Embryonic facial prominence (tissue), 1 donor: ENCODE measurements around the gene FOXK1.
"Not testable (repeated sequence)": the region's sequence is repeated elsewhere in the genome, so short reads cannot be mapped to it uniquely, and the experiment has no call there.

Experiments used
- DNase-seq: peaks from one replicate; pipeline ENCODE4 v3.0.0-alpha.2; 2016; ENCODE audit errors: extremely low spot score

The FOXK1 gene

DNA sequence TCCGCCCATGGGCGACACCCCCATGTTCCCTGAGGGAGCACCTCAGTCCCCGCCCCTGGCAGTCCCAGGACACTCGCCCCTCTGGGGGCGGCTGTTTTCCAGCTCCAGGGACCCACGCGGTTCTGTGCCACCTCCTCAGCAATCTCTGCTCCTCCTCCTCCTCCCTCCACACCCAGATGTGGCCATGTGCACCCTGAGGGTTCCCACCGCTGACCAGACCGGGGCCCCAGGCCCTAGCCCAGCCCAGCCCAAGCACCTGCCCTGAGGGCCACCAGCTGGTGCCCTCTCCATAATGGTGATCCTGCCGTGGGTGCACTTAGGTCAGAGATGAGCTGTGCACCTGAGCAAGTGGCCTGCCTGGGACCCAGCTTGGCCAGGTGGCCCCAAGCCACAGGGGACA is 118.4 kb downstream of the FOXK1 start:
- DNase-seq: no peak

GRCh38 chr7:4800926-4801838 is 119.1 kb downstream of the FOXK1 start:
- DNase-seq: no peak

DNA sequence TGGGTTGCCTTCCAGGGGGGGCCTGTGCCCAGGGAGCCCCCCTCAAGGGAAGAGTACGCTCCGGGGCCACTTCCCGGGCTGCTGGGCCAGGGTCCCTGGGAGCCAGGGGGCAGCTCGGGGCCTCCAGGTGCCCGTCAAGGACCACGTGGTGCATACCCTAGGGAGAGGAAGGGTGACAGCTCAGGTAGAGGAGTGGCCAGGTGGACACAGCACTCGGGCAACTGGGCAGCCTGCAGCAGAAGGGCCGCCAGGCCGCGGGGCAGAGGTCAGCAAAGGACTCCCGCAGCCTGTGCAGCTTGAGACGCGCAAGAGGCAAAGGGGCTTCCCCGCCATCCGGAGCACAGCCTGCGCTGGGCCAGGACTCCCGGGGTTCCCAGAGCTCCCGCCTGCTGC is 119.7 kb downstream of the FOXK1 start:
- DNase-seq: no peak

DNA sequence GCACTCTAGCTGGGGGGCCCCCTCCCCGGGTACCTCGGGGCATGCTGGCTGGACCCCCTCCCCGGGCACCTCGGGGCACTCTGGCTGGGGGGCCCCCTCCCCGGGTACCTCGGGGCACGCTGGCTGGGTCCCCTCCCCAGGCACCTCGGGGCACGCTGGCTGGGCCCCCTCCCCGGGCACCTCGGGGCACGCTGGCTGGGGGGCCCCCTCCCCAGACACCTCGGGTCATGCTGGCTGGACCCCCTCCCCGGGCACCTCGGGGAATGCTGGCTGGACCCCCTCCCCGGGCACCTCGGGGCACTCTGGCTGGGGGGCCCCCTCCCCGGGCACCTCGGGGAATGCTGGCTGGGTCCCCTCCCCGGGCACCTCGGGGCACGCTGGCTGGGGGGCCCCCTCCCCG is 120.5 kb downstream of the FOXK1 start:
- not testable (repeated sequence) for DNase-seq

GRCh38 chr7:4803397-4804241 is 121.5 kb downstream of the FOXK1 start:
- no peak for DNase-seq

- DNase-seq: no peak
Measured at GRCh38 chr7:4805110-4805983, 123.3 kb downstream of the FOXK1 start.

- no peak for DNase-seq
Measured at GRCh38 chr7:4805984-4806300, 123.8 kb downstream of the FOXK1 start.

DNA sequence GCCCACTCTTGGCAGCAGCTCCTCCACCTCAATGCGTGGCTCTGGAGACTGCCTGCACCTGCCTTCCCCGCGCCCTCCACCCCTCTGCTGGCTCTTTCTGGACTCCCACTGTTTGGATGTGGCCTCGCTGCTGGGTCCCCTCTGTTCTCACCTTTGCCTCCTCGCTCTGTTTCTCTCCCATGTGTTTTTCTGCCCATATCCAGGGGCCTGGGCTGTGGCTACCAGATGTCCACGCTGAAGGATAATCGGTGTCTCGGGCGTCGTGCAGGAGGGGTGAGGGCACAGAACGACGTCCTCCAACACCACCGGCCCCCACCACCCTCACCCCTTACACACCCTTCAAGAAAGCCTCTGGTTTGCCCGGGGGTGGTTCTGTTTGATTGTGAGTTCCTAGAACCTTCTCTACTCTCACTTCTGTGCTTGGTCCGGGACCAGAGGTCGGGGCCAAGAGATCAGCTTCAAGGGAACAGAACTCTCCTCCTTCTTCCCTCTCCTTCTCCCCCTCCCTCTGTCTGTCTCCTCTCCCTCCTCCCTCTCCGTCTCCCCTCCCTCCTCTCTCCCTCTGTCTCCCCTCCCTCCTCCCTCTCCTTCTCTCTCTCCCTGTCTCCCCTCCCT is 125.0 kb downstream of the FOXK1 start:
- DNase-seq: no peak

DNA sequence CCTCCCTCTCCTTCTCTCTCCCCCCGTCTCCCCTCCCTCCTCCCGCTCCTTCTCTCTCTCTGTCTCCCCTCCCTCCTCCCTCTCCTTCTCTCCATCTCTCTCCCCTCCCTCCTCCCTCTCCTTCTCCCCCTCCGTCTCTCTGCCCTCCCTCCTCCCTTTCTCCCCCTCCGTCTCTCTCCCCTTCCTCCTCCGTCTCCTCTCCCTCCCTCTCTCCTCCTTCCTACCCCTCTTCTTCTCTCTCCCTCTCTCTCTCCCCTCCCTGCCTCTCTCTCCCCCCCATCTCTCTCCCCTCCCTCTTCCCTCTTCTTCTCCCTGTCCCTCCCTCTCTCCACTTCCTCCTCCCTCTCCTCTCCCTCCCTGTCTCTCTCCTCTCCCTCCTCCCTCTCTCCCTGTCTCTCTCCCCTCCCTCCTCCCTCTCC is 125.5 kb downstream of the FOXK1 start:
- no peak for DNase-seq

- no peak for DNase-seq
Measured at GRCh38 chr7:4808026-4808425, 125.9 kb downstream of the FOXK1 start.

DNA sequence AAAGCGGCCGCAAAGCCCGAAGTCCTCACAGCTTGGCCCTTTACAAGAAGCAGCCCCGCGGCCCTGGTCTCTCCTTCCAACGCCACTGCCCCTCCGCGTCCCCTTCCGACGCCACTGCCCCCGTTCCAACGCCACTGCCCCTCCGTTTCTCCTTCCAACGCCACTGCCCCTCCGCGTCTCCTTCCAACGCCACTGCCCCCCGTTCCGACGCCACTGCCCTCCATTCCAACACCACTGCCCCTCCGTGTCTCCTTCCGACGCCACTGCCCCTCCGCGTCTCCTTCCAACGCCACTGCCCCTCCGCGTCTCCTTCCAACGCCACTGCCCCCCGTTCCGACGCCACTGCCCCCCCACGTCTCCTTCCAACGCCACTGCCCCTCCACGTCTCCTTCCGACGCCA is 126.5 kb downstream of the FOXK1 start:
- DNase-seq: no peak

GRCh38 chr7:4809091-4809591 is 127.0 kb downstream of the FOXK1 start:
- DNase-seq: no peak

DNA sequence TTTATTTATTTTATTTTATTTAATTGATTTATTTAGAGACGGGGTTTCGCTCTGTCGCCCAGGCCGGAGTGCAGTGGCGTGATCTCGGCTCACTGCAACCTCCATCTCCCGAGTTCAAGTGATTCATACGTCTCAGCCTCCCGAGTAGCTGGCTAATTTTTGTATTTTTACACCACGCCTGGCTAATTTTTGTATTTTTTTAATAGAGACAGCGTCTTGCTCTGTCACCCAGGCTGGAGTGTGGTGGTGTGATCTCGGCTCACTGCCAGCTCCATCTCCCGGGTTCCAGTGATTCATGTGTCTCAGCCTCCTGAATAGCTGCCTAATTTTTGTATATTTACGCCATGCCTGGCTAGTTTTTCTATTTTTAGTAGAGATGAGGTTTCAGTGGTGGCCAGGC is 127.6 kb downstream of the FOXK1 start:
- no peak for DNase-seq

GRCh38 chr7:4814433-4814832 is 132.3 kb downstream of the FOXK1 start:
- no peak for DNase-seq

- no peak for DNase-seq
Measured at GRCh38 chr7:4815121-4815520, 133.0 kb downstream of the FOXK1 start.

- no peak for DNase-seq
Measured at GRCh38 chr7:4815609-4816418, 133.7 kb downstream of the FOXK1 start.

GRCh38 chr7:4816419-4817080 is 134.5 kb downstream of the FOXK1 start:
- no peak for DNase-seq

DNA sequence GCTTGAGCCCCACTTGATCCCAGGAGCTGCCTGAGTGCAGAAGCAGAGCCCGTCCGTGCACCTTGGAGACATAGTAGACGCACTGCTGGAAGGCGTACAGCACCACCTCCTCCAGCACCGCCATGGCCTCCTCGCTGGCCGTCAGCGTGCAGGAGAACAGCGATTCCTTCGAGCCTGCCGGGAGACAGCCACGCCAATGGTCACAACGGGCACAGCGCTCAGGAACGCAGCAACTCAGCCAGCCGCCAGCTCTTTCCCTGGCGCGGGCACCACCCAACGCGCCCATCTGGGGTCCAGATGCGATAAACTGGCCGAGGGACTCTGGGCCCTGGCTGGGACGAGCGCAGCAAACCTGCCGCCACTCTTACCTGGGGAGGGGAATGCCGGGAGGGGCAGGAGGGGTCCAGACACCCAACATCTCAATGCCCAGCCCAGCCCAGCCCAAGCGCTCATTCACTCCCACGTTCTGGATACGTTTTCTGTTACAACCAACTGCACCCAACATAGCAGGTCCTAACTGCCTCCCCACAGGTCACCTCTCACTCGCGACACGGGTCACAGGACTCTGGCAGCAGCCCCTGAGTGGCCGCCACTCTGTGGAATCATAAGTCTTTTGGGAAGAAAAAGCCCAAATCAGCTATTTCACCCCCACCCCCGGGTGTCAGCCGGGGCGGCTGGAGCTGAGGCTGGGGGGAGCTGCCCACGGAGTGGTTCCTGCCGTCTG is 135.2 kb downstream of the FOXK1 start:
- no peak for DNase-seq
